Suppressor macrophage (primary cell): ENCODE data around the gene ACTN2.

Experiments
- DNase-seq, 4 experiments: peaks; one replicate each; pipeline ENCODE4 v3.0.0-alpha.2; 2020 to 2022

ACTN2 gene

DNA sequence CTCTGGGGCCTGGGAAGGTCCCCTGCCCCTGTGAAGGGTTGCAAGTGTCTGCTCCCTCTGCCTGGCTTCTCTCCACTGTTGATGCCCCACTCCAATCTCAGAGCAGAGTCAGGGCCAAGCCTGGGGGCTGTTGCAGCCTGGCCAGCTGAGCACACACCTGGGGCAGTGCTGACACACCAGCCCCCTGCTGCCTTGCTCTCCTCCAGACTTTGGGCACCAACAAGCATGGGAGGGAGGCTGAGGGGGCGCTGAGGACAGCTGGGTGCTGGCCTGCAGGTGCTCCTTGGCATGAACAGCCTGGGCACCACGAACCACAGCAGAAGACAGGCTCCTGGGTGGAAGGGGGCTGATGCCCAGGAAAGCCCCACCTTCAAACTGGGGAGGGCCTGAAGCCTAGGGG, 99.2 kb downstream of the ACTN2 start:
- DNase-seq: no peak

DNA sequence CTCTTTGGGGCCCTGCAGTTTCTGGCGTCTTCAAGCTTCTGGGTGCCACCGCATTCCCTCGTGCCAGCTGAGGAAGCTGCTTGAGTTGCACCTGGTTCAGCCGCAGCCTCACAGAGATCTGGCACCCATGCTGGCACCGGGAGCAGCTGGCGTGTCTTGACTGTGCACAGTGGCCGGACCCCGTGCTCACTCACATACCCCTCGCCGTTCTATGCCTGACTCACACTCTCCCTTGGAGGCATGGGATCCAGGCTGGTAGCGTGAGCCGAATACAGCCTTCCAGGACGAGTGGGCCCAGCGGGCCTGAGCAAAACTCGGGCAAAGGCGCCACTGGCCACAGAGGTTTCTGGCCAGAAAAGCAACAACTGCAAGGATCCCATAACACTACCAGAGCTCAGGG, 100.2 kb downstream of the ACTN2 start:
- no peak for DNase-seq

DNA sequence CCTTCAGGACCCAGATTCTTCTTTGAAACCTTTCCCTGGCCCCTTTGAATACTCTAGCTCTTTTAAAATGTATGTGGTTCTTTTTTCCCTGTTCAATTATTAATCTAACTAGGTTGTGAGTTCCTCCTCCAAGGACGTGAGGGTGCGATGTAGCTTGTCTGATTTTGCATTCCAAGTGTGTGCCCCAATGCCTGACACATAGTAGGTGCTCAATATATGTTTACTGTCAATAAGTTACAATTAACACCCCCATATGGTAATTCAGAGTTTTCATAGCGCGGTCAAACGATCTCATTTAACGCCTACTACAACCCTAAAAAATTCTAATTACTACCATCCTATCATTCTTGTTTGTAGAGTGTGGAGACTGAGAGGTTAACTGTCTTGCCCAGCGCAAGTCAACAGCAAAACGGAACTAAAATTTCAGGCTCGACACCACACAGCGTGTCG, 108.3 kb downstream of the ACTN2 start:
- DNase-seq: no peak

DNA sequence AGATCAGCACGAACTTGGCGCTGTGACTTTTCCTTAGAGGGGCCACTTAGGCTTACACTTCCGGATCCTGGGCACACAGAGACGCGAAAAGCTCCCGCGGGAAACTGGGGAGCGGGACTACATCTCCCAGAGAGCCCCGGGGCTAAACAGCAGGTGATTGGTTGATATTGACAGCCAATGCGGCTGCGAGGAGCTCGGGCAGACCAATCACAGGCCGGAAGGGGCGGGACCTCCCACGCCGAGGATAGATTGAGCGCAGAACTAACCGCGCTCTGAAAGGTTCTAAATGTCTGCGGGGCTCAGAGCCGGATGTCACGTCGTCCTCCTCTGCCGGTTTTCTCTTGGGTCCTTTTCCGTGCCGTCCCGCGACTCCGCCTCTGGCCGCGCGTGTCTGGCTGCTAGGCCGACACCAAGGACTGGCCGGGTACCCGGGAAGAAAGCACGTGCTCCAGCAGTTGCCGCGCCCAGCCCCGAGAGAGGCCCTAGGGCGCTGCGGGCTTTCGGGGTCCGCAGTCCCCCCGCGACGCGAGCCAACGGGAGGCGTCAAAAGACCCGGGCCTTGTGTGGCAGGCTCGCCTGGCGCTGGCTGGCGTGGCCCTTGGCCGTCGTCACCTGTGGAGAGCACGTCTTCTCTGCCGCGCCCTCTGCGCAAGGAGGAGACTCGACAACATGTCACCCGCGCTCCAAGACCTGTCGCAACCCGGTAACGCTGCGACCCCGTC, 108.9 kb downstream of the ACTN2 start, which contains the start of gene MTR:
Gene MTR, plus strand, starts transcription at position 258 of the 722 bp plus-strand sequence. Its CDS starts 412 bp downstream, at position 670.
- DNase-seq: peak; percentile 98 to 100 (median 99)

DNA sequence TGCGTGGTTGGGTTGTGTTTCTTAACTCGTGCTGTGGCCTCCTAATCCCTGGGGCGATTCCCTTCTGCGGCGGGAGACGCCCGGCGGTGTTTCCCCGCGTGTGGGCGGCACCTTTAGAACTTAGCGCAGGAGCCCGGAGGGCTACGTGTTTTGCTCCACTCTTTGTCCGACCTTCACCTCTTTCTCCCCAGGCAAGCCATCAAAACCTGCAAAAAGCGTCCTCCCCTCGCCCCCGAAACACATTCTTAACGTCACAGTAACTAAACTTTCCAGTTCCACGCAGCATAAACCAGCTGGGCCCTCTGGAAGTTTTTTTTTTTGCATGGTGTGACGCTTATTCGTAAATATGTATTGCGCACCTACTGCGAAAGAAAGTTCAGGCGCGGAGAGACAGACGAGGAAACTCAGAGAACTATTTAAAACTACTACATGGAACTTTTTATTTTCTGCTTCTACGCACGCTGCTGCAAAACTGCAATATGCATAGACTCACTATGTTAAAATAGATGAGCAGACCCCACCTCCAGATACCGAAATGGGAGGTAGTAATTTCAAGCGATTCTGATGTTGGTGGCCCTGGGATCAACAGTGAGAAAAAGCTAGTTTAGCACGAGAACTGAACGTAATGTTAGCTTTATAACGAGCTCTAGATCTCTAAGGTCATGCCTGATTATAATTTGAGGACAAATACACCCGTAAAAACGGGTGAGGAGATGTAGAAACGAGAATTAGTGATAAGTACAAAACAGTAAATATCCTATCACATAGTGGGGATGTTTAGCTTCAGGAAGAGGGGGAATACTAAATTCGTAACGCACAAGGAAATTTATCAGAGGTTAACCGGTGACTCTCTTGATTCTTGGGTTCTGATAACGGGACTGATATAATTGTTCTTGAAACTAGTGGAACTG, 109.7 kb downstream of the ACTN2 start:
- peak; percentile 60 to 81 (median 69) for DNase-seq

DNA sequence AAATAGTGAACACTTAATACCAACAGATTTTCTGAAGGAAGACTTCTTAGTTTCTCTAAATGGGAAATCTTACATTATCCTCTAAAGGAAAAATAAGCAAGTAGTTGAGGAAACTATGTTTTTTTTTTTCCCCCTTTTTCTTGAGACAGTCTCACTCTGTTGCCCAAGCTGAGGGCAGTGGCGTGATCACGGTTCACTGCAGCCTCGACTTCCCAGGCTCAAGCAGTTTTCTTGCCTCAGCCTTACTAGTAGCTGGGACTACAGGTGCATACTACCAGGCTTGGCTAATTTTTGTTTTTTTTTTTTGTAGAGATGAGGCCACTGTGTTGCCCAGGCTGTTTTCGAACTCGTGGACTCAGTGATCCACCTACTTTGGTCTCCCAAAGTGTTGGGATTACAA, 112.7 kb downstream of the ACTN2 start:
- DNase-seq: no peak

DNA sequence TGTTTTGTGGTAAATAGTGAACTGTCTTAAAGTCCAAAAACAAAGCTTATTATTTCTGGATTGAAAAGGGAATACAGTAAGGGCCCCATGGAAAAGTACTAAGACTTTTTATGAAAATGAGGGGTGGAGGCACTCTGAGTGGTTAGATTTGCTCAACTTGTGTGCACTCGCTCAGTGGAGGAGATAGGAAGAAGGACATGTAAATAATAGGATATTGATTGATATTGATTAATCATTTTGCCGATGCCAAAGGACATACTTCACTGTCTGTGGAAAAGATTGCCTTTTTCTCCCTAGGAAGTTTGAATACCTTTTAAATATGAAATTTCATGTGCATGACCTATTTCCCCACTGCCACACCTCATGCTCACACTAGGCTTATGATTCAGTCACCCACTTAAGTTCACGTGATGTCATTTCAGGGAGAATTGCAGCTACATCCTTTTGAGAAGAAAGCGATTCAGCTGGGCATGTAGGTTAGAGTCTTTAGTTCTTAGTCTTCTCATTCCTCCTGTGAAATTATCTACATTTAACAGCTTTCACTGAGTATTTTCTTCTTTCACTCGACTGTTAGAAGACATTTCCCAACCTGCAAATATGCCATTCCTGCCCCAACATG, 113.8 kb downstream of the ACTN2 start:
- peak in 3 of 4 experiments; percentile 29 to 60 (median 59) for DNase-seq

DNA sequence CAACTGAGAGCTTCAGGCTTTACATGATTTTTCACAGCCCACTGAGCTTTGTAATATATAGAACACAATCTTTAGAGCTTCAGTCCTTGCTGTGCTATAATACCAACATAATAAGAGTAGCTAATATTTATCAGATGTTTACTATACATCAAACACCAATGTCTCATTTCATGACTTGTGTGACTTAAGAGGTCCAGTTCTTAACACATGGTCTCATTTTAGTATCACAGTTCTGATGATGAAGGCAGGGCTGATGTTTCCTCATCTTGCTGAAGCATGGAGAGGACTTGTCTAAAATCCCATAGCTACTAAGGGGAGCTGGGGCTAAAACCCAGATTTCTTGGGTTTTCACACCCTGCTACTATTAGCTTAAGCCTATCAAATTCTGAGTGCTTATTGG, 114.3 kb downstream of the ACTN2 start:
- DNase-seq: peak in 1 of 4 experiments; percentile 5

DNA sequence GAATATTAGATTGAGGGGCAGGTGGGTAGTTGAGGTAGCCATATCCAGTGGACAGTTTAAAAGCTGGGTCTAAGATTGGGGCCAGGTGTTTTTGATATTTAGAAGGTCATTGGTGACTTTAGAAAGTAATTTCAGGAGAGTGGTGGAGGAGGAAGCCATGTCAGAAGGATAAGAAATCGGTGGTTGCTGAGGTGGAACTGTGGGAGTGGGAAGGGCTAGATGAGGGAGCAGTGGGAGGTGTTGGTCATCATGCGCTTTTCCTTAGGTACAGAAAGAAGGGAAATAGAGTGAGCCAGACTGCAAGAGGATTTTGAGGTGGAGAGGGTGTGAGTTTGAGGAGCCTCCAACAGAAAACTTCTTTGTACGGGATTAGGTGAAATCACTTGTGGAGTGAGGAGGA, 116.0 kb downstream of the ACTN2 start:
- no peak for DNase-seq

DNA sequence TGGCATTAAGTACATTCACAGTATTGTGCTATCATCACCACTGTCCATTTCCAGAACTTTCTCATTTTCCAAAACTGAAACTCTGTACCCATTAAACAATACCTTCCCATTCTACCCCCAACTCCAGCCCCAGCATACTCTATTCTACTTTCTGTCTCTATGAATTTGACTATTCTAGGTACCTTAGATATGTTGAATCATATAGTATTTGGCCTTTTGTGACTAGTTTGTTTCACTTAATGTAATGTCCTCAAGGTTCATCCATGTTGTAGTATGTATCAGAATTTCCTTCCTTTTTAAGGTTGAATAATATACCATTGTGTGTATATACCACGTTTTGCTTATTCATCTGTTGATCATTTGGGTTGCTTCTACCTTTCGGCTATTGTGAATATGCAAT, 120.3 kb downstream of the ACTN2 start:
- no peak for DNase-seq

DNA sequence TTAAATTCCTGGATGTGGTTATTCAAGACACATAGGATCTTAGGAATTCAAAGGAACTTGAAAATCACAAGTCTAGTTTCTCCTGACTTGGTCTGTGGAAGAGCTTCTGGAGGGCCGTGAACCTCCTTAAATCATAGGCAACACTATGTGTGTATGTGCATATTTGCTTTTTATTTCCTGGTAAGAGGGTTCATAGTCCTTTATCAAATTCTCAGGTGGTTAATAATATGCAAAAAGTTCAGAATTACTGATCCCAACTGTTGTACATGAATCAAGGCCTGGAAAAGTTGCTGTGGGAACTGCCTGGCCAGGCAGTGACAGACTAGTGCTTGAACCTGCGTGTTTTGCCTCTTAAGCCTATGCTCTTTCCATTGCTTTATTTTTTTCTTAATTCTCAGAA, 121.7 kb downstream of the ACTN2 start:
- no peak for DNase-seq

DNA sequence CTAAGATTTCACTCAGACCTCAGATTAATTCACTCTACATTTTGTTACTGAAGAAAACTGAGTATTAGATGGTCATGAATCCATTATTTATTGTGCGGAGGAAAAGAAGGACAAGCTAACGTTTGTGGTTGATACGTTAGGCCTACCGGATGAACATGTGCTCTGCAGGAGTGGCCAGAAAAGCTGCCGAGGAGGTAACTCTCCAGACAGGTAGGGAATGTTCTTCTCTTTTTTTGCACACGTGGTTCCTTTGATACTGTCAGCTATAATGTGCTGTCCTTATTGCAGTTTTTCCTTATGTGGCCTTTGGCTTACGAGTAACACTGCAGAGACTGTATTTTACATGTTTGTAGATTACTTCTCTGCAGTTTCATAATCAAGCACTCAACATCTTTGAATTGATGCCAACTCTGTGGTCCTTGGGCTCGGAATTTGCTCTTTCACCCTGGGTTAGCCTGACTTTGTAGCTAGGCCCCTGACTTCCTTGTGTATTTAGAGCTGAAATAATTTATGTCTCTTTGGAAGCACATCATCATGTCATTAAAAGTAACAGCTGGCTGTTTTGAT, 122.3 kb downstream of the ACTN2 start:
- DNase-seq: no peak

DNA sequence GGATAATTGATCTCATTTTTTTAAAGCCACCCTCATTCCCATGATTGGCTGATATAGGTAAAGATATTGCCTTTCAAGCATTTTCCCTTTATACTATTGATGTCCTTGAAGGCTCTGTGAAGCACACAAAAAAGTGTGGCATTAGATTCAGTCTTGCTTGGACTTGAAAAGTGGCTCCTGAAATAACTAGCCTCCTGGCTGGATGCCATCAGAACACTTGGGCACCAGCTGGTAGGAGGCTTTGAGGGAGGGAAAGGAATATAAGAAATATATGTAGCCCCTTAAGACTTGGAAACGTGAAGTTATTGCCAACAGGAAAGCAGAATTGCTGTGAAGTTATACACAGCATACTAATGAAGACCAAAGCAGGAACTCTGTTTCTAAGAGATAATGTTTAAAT, 122.8 kb downstream of the ACTN2 start:
- DNase-seq: no peak

DNA sequence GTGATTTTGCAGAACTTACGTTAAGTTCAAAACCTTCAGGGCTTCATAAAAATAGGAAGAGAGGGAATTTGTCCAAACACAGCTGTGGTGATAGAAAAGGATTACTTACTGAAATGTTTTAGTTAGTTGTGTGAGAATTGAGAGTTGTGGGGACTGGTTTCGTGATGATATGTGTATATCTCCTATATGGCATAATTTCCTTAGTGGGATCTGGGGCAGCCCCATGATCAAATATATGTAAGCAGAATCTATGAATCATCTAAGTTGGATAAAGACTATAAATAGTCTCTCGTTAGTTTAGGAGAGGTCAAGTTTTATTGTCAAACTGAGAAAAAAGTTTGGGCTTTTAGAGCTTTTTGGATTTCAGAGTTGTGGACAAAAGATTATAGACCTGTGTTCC, 123.7 kb downstream of the ACTN2 start:
- DNase-seq: no peak

DNA sequence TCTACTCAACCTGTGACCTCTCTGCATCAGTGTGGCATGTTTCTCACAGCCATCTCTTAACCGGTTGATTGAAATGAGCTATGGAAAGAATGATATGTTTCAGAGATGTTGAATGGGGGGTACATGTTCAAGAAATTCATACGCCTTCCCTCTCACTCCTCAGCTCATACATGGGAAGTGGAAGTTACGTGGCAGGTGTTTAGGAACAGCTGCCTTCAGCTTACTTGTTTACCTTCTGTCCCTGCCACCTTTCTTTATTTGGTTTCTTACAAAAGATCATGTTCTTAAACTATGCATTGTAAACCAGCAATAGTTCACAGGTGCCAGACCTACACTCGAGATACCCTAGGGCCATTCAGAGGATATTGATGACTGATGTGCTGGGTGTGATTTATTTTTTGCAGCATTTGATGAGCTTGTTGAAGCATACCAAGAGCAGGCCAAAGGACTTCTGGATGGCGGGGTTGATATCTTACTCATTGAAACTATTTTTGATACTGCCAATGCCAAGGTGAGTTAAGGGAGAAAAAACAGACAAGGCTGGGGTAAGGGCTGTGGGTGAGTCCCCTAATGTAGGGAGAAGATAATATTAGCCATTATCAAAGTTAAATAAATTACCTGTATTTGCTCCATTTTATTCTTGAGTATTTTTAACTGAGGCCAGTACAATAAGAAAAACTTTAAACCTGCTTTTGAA, 126.2 kb downstream of the ACTN2 start:
- DNase-seq: no peak
